ENCODE measurements around the gene CAV2. TPM values are rescaled to one million over a fixed set of nuclear protein-coding genes. Genes with fewer than 3 reads are reported as not detected.

CAV2 gene
- total and polyA plus RNA-seq, 2 of the 8 experiments (the other 6 are each of a cell fraction or from before 2014, with no cell fraction given): 2.8 to 4.7 TPM

GRCh38 chr7:116455499-116455898 lies 44.0 kb upstream of the CAV2 start (continued):
- no peak for TF ChIP-seq SP1 (IDR thresholded peaks at IDR 0.05; ENCODE audit: low read depth, low read length)

DNA sequence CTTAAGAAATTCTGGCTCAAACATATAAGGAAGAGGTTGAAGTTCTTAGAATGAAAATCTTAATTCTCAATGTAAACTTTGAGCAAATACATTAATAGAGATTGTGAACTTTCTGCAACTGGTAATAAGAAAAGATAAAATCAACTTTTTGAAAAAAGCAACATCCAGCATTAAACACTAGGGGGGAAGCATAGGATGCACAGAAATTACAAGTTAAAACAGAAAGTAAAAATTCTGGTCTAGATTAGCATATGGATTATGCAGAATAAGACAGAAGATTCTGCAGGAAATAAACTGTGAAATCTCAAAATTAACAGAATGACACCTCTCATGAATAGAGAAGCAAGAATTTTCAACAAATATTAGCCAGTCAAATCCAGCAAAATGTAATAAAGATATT lies 38.0 kb upstream of the CAV2 start:
- H3K4me2 ChIP-seq (ENCODE audit: insufficient read depth in 1 of 2, low read depth in 2 of 2, low read length in 2 of 2): no peak overlapping the region
- H4K20me1 ChIP-seq (replicated peaks in 1 of 2; ENCODE audit: control insufficient read depth in 1 of 2, insufficient read depth in 2 of 2, low read length in 2 of 2): no peaks in the 10 kb centered on the region
- ChIA-PET POLR2A (ENCODE audit: partially characterized antibody) (no interaction called here), CTCF (ENCODE audit: partially characterized antibody) (no interaction called here)
- H2BK20ac ChIP-seq (ENCODE audit: low read length): no peak overlapping the region
- H3K9me3 ChIP-seq (ENCODE audit: insufficient read depth in 2 of 2, low read depth in 1 of 2, low read length in 1 of 2): no peaks in the 10 kb centered on the region
- TF ChIP-seq ZNF274 (IDR thresholded peaks at IDR 0.05; ENCODE audit: borderline replicate concordance, extremely low read depth, low read length): no peak
- TF ChIP-seq, protein P1, sequence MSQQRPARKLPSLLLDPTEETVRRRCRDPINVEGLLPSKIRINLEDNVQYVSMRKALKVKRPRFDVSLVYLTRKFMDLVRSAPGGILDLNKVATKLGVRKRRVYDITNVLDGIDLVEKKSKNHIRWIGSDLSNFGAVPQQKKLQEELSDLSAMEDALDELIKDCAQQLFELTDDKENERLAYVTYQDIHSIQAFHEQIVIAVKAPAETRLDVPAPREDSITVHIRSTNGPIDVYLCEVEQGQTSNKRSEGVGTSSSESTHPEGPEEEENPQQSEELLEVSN (IDR thresholded peaks at IDR 0.05): no peak
- TF ChIP-seq GTF2F1 (IDR thresholded peaks at IDR 0.05; ENCODE audit: borderline replicate concordance, low read depth, low read length): no peak
- no peak for TF ChIP-seq CBX5 (IDR thresholded peaks at IDR 0.05; ENCODE audit: low read depth, low read length)
- H2BK12ac ChIP-seq (ENCODE audit: low read depth, low read length): no peak overlapping the region
- H2AK5ac ChIP-seq (ENCODE audit: low read depth, low read length): no peak overlapping the region
- no peak overlapping the region for H3K23ac ChIP-seq (ENCODE audit: insufficient read length)
- no peaks in the 10 kb centered on the region for H3K36me3 ChIP-seq (ENCODE audit: control insufficient read depth in 2 of 4, insufficient read depth in 4 of 4, low read length in 3 of 4)
- H3K27me3 ChIP-seq (replicated peaks in 1 of 4; ENCODE audit: control insufficient read depth in 3 of 4, extremely low read depth in 1 of 4, insufficient read depth in 3 of 4, low read length in 3 of 4): no peaks in the 10 kb centered on the region
- H3K79me2 ChIP-seq (ENCODE audit: control insufficient read depth in 1 of 2, insufficient read depth in 2 of 2, low read length in 2 of 2): no peaks in the 10 kb centered on the region
- H3K14ac ChIP-seq (ENCODE audit: insufficient read length): no peak overlapping the region
- FAIRE-seq: no peak
- no peak overlapping the region for H3K56ac ChIP-seq (replicated peaks; ENCODE audit: insufficient read length, low read depth, low read length)
- H3K4me1 ChIP-seq (replicated peaks in 1 of 4; ENCODE audit: control insufficient read depth in 3 of 4, insufficient read depth in 4 of 4, low read length in 3 of 4): no peaks in the 10 kb centered on the region
- H2BK15ac ChIP-seq (ENCODE audit: low read length): no peak overlapping the region
- no peak overlapping the region for H2BK120ac ChIP-seq (replicated peaks; ENCODE audit: low read depth, low read length)
- H4K91ac ChIP-seq (replicated peaks; ENCODE audit: insufficient read length, low read length): no peak overlapping the region
- H4K8ac ChIP-seq (ENCODE audit: extremely low read depth, insufficient read depth, low read length): no peak overlapping the region
- H3K4ac ChIP-seq (replicated peaks; ENCODE audit: insufficient read length, low read depth, low read length): no peak overlapping the region
- no peak overlapping the region for H3K18ac ChIP-seq (ENCODE audit: extremely low read depth, low read length)
- no peak overlapping the region for H3K9ac ChIP-seq (replicated peaks in 1 of 4; ENCODE audit: extremely low read depth in 1 of 4, low read depth in 3 of 4, low read length in 3 of 4)
- no peak overlapping the region for H3K4me3 ChIP-seq (ENCODE audit: extremely low read depth in 1 of 4, insufficient read depth in 2 of 4, low read depth in 3 of 4, low read length in 4 of 4)
- H2BK5ac ChIP-seq (ENCODE audit: low read depth, low read length): no peak overlapping the region
- no peaks in the 10 kb centered on the region for H3K23me2 ChIP-seq (ENCODE audit: low read depth, low read length)
- DNase-seq (ENCODE audit: low read depth in 1 of 2, low spot score in 2 of 2): no peak
- H3K79me1 ChIP-seq (ENCODE audit: low read depth, low read length): no peaks in the 10 kb centered on the region
- H2AFZ ChIP-seq (ENCODE audit: low read length): no peak overlapping the region
- H4K5ac ChIP-seq (ENCODE audit: insufficient read length, low read depth, low read length): no peak overlapping the region
- no peak overlapping the region for H3K27ac ChIP-seq (ENCODE audit: low read depth, low read length)
